ENCODE results near the gene SELENOF. TPM values are rescaled to one million over a fixed set of nuclear protein-coding genes. Genes with fewer than 3 reads are reported as not detected.
A peak's percentile ranks its signal among the peaks of the same experiment; 100 is the strongest.

Gene SELENOF
- total and polyA plus RNA-seq, 2 of the 4 experiments (the other 2 are of a cell fraction): 60.0 to 153 TPM

- WGBS, 2 experiments (ENCODE audit: extremely low coverage in 2 of 2, insufficient read length in 1 of 2): 53% methylated on average over 6 of the region's 17 CpGs; no CpG with 5 or more reads in 1 of the 2 experiments
- Histone ChIP-seq H2BK20ac (ENCODE audit: low read depth, low read length) (no peak overlapping the region; the same call in 1 of the 2 replicates), H3K56ac (ENCODE audit: extremely low read depth, insufficient read depth, low read length) (no peak overlapping the region), H3K36me3 (ENCODE audit: control insufficient read depth, insufficient read depth, low read length) (no peaks in the 10 kb centered on the region), H4K91ac (ENCODE audit: insufficient read depth, low read depth, low read length) (no peak overlapping the region), H2BK120ac (ENCODE audit: low read depth, low read length) (no peak overlapping the region), H3K4me3 (ENCODE audit: insufficient read depth, low read depth, low read length) (no peak overlapping the region), H3K23ac (ENCODE audit: low read depth, low read length) (no peak overlapping the region), H3K4me1 (ENCODE audit: control insufficient read depth, insufficient read depth, low read length) (no peaks in the 10 kb centered on the region), H3K9ac (ENCODE audit: low read depth, low read length) (no peak overlapping the region), H4K20me1 (ENCODE audit: insufficient read depth, low read length) (no peaks in the 10 kb centered on the region), H3K9me3 (ENCODE audit: control insufficient read depth, insufficient read depth, low read length) (peaks cover 2% of the 10 kb centered on the region; the same call in 1 of the 2 replicates), H2BK15ac (ENCODE audit: low read depth, low read length) (no peak overlapping the region), H4K8ac (ENCODE audit: low read depth in 2 of 2, low read length in 2 of 2) (no peak overlapping the region), H2BK5ac (ENCODE audit: low read depth, low read length, poor library complexity, severe bottlenecking) (no peak overlapping the region), H3K4ac (ENCODE audit: low read depth, low read length) (0 out of 2 replicates have a peak overlapping the region, but pooled peaks have one; percentile 20), H3K9me1 (ENCODE audit: insufficient read depth, low read length) (no peaks in the 10 kb centered on the region), H2AK5ac (ENCODE audit: low read depth, low read length) (no peak overlapping the region), H3K27me3 (ENCODE audit: control insufficient read depth, insufficient read depth, low read length) (no peaks in the 10 kb centered on the region), H4K5ac (ENCODE audit: low read depth, low read length) (no peak overlapping the region), H3K18ac (ENCODE audit: low read depth, low read length) (no peak overlapping the region), H2AFZ (replicated peaks; ENCODE audit: low read length, poor library complexity) (peak overlapping the region; percentile 74), H3K27ac (ENCODE audit: insufficient read depth, low read length) (no peak overlapping the region), H2AK9ac (replicated peaks; ENCODE audit: low read depth, low read length, poor library complexity) (peak overlapping the region; percentile 31), H3K14ac (replicated peaks; ENCODE audit: low read depth, low read length) (no peak overlapping the region), H3K4me2 (ENCODE audit: low read depth, low read length) (no peak overlapping the region), H3K79me1 (ENCODE audit: low read depth in 1 of 2, low read length in 2 of 2) (no peaks in the 10 kb centered on the region)
- in situ Hi-C loops (cut with MboI; ENCODE audit: low sequenced_read_pairs): loop anchor here (10.0 kb wide), 2 partner anchors 121 to 251 kb away; no protein-coding TSS in a partner anchor
- TF ChIP-seq RAD21 (IDR thresholded peaks at IDR 0.05; ENCODE audit: low read length): peak; percentile 81
- peak; percentile 94 for TF ChIP-seq CEBPB (IDR thresholded peaks at IDR 0.05; ENCODE audit: low read depth, low read length)
- TF ChIP-seq, protein P1, sequence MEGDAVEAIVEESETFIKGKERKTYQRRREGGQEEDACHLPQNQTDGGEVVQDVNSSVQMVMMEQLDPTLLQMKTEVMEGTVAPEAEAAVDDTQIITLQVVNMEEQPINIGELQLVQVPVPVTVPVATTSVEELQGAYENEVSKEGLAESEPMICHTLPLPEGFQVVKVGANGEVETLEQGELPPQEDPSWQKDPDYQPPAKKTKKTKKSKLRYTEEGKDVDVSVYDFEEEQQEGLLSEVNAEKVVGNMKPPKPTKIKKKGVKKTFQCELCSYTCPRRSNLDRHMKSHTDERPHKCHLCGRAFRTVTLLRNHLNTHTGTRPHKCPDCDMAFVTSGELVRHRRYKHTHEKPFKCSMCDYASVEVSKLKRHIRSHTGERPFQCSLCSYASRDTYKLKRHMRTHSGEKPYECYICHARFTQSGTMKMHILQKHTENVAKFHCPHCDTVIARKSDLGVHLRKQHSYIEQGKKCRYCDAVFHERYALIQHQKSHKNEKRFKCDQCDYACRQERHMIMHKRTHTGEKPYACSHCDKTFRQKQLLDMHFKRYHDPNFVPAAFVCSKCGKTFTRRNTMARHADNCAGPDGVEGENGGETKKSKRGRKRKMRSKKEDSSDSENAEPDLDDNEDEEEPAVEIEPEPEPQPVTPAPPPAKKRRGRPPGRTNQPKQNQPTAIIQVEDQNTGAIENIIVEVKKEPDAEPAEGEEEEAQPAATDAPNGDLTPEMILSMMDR (conservative IDR thresholded peaks at IDR 0.05; ENCODE audit: low read depth, low read length): peak; percentile 79
- TF ChIP-seq SMC3 (IDR thresholded peaks at IDR 0.05; ENCODE audit: low read depth, low read length): peak; percentile 87
- no peak for TF ChIP-seq POLR2A (IDR thresholded peaks at IDR 0.05; ENCODE audit: low read depth, low read length)
- ATAC-seq (ENCODE audit: low read depth) (peak; percentile 97), DNase-seq (peak; percentile 87)
- dilution Hi-C loops (cut with HindIII; ENCODE audit: low sequenced_read_pairs, unreplicated experiment): no loop called here
- intact Hi-C loops (cut with micrococcal nuclease): loop anchor here (1.0 to 5.0 kb wide), 4 partner anchors 52 to 451 kb away; no protein-coding TSS in a partner anchor
- ChIA-PET CTCF (interaction anchor here (0.7 to 1.3 kb wide), 6 partner anchors 53 to 251 kb away, joined by 3 to 5 read pairs (median 4); no protein-coding TSS in a partner anchor), POLR2A (ENCODE audit: unreplicated experiment) (no interaction called here)
- BruUV-seq (replicated peaks): no TSS peak
Observed at GRCh38 chr1:86833461-86834215, 80.3 kb downstream of the SELENOF start.

Measured in IMR-90 (cell line).